Esophagus muscularis mucosa (tissue), 4 donors: ENCODE results near the gene EZR. TPM values are rescaled to one million over a fixed set of nuclear protein-coding genes. Genes with fewer than 3 reads are reported as not detected.

Experiments used
- DNase-seq: peaks from one replicate; pipeline ENCODE4 v3.0.0-alpha.2; 2017; ENCODE audit errors: extremely low spot score
- H3K27ac ChIP-seq, 4 donors: fragments of 200-600 bp; sonication (generic); replicated peaks in 1 of 4; 1 replicate in 3 of 4; 2 replicates in 1 of 4; pipeline ENCODE4 v1.5.1; 2016 to 2019; ENCODE audit warnings: mild to moderate bottlenecking in 1 of 4
- H3K27me3 ChIP-seq, 4 donors: fragments of 200-600 bp; sonication (generic); one replicate each; pipeline versions ENCODE4 v1.5.1 to v1.6.0; 2016 to 2019
- H3K36me3 ChIP-seq, 4 donors: fragments of 200-600 bp; sonication (generic); one replicate each; pipeline ENCODE4 v1.5.1; 2016 to 2019
- H3K4me1 ChIP-seq, 4 donors: fragments of 200-600 bp; sonication (generic); one replicate each; pipeline ENCODE4 v1.5.1; 2016 to 2019
- H3K4me3 ChIP-seq, 4 donors: fragments of 200-600 bp; sonication (generic); 1 replicate in 2 of 4; 2 replicates in 2 of 4; pipeline ENCODE4 v1.5.1; 2016 to 2019; ENCODE audit warnings: mild to moderate bottlenecking in 4 of 4, moderate library complexity in 1 of 4
- H3K9me3 ChIP-seq, 4 donors: fragments of 200-600 bp; sonication (generic); 1 replicate in 3 of 4; 2 replicates in 1 of 4; pipeline ENCODE4 v1.5.1; 2016 to 2019
- CTCF ChIP-seq, 3 experiments: fragments of 200-600 bp in 2 of 3; fragments of 450-650 bp in 1 of 3; sonication (generic) in 2 of 3; IDR thresholded peaks; one replicate each; pipeline ENCODE4 v1.5.1; 2017 to 2019; ENCODE audit warnings: antibody characterized with exemption in 3 of 3, mild to moderate bottlenecking in 2 of 3, moderate library complexity in 1 of 3
- EP300 ChIP-seq: sonication (generic); formaldehyde crosslinking; IDR thresholded peaks from one replicate; pipeline ENCODE4 v1.6.1; 2017; ENCODE audit warnings: antibody characterized with exemption
- POLR2A ChIP-seq: fragments of 450-650 bp; IDR thresholded peaks from one replicate; pipeline ENCODE4 v1.6.1; 2017; ENCODE audit warnings: antibody characterized with exemption, moderate library complexity, mild to moderate bottlenecking, low read depth
- POLR2AphosphoS5 ChIP-seq, 2 donors: sonication (generic); formaldehyde crosslinking; IDR thresholded peaks; one replicate each; pipeline ENCODE4 v1.6.1; 2017; ENCODE audit warnings: antibody characterized with exemption in 2 of 2
- WGBS: methylation state at CpG from one replicate; pipeline ENCODE4 v1.1.5; 2018; 5-methylcytosine and 5-hydroxymethylcytosine counted together
- intact Hi-C: fragments of 100-400 bp; cut with DNase I; formaldehyde crosslinking; loops from one replicate; pipeline ENCODE4 v1.15.1; 2023
- total RNA-seq, 4 donors: library from RNA; depleted of rRNA; stranded (reverse); fragments of >200 nt; gene quantifications; one replicate each; pipeline versions ENCODE4 v1.1.0 to v1.2.1, GENCODE V29; 2016

EZR gene
- total RNA-seq, 4 donors from 2014 or later, result 205 to 226 (median 212) TPM

- intact Hi-C loops, result no loop called here
- Histone ChIP-seq H3K36me3 (peaks cover 64 to 77% (median 72%) of the 10 kb centered on the region in 4 donors), H3K9me3 (no peaks in the 10 kb centered on the region), H3K27me3 (no peaks in the 10 kb centered on the region), H3K4me3 (no peak overlapping the region), H3K27ac (no peak overlapping the region), H3K4me1 (peaks cover under 1 to 21% (median 6%) of the 10 kb centered on the region in 4 donors)
- TF ChIP-seq CTCF (IDR thresholded peaks at IDR 0.05), result no peak
- TF ChIP-seq EP300, result no peak
- no peak for TF ChIP-seq POLR2A
- no peak for TF ChIP-seq POLR2AphosphoS5 (IDR thresholded peaks at IDR 0.05)
- 92% methylated on average over 6 of the region's 6 CpGs for WGBS
- DNase-seq, result no peak
Measured at GRCh38 chr6:158786645-158787304, 32.4 kb downstream of the EZR start.

GRCh38 chr6:158785036-158785435, 34.1 kb downstream of the EZR start:
- WGBS, result 91% methylated on average over 12 of the region's 12 CpGs
- Histone ChIP-seq H3K4me3 (no peak overlapping the region), H3K27me3 (no peaks in the 10 kb centered on the region), H3K4me1 (peaks cover 0 to 8% (median 2%) of the 10 kb centered on the region in 4 donors), H3K9me3 (no peaks in the 10 kb centered on the region), H3K27ac (no peak overlapping the region), H3K36me3 (peaks cover 80 to 95% (median 88%) of the 10 kb centered on the region in 4 donors)
- no peak for DNase-seq
- intact Hi-C loops, result no loop called here
- TF ChIP-seq POLR2A, result no peak
- TF ChIP-seq EP300, result no peak
- TF ChIP-seq CTCF (IDR thresholded peaks at IDR 0.05), result no peak
- TF ChIP-seq POLR2AphosphoS5 (IDR thresholded peaks at IDR 0.05), result no peak

DNA sequence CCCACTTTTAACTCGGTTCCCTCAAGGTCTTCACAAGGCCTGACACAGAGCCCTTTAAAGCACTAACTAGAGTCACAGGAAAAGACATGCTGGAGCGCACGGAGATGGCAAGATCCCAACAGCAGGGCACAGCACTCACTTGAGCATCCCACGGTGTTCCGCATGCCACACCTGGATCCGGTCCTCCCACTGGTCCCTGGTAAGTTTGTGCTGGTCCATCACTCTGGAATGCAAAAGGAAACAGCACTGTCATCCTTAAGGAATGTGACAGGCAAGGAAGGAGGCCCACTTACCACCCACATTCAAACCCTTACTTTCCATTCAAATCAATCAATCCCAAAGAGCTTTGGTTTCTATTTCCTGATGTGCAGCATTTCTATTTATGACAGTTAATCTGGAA, 34.7 kb downstream of the EZR start:
- no peak for DNase-seq
- WGBS, result 87% methylated on average over 6 of the region's 6 CpGs

DNA sequence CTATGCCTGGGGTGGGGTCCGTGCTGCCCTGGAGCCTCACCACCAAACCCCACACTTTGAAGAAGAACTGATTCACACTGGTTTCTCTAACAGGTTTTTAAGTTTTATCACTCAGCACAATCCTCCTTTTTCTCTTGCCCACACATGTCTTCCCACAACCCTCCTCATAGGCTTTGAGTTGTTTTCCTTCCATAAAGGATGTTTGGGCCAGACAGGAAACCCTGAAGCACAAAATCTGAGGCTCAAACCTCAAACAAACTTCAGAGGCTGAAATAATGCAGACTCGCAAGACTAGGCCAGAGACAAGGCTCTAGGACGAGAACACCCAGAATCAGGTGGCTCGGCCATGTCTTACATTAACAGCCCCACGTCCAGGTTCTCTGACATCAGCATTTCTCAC, 35.3 kb downstream of the EZR start:
- intact Hi-C loops, result no loop called here
- no peak overlapping the region for H3K4me3 ChIP-seq
- H3K27ac ChIP-seq, result no peak overlapping the region
- no peak for DNase-seq
- no peaks in the 10 kb centered on the region for H3K27me3 ChIP-seq
- no peaks in the 10 kb centered on the region for H3K4me1 ChIP-seq
- peaks cover 80 to 100% (median 93%) of the 10 kb centered on the region in 4 donors for H3K36me3 ChIP-seq
- H3K9me3 ChIP-seq, result no peaks in the 10 kb centered on the region
- TF ChIP-seq POLR2AphosphoS5 (IDR thresholded peaks at IDR 0.05), result no peak
- no peak for TF ChIP-seq POLR2A
- TF ChIP-seq EP300, result no peak
- TF ChIP-seq CTCF (IDR thresholded peaks at IDR 0.05), result no peak
- 94% methylated on average over 5 of the region's 5 CpGs for WGBS

More for the DNA sequence above, 34.7 kb downstream of the EZR start:
- H3K9me3 ChIP-seq, result no peaks in the 10 kb centered on the region
- no peak for TF ChIP-seq POLR2A
- TF ChIP-seq CTCF (IDR thresholded peaks at IDR 0.05), result no peak
- TF ChIP-seq EP300, result no peak
- no peak for TF ChIP-seq POLR2AphosphoS5 (IDR thresholded peaks at IDR 0.05)
- H3K27ac ChIP-seq, result no peak overlapping the region
- H3K4me3 ChIP-seq, result no peak overlapping the region
- intact Hi-C loops, result no loop called here
- H3K27me3 ChIP-seq, result no peaks in the 10 kb centered on the region
- H3K4me1 ChIP-seq, result peaks cover 0 to 4% (median 2%) of the 10 kb centered on the region in 4 donors
- peaks cover 80 to 97% (median 92%) of the 10 kb centered on the region in 4 donors for H3K36me3 ChIP-seq

DNA sequence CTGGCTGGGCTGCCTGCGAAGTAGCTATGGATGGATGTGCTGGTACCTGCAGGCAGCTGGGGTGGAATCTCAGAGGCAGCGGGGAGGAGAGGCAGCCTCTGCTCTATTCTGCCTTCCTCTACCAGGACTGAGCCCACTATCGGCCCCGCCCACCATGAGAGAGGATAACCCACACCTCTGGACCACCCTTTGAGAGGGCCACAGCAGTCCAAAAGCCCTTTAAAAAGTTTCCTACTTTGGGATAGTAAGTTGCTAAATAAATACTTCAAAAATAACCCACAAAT, 36.1 kb downstream of the EZR start:
- peaks cover 78 to 100% (median 91%) of the 10 kb centered on the region in 4 donors for H3K36me3 ChIP-seq
- H3K4me1 ChIP-seq, result peaks cover 0 to 3% (median under 1%) of the 10 kb centered on the region in 4 donors
- TF ChIP-seq CTCF (IDR thresholded peaks at IDR 0.05), result no peak
- no peak for TF ChIP-seq EP300
- TF ChIP-seq POLR2A, result no peak
- no peak for TF ChIP-seq POLR2AphosphoS5 (IDR thresholded peaks at IDR 0.05)
- H3K27ac ChIP-seq, result no peak overlapping the region
- no peaks in the 10 kb centered on the region for H3K9me3 ChIP-seq
- DNase-seq, result no peak
- WGBS, result 100% methylated on average over 1 of the region's 4 CpGs
- intact Hi-C loops, result no loop called here
- H3K27me3 ChIP-seq, result no peaks in the 10 kb centered on the region
- no peak overlapping the region for H3K4me3 ChIP-seq
